AG08396 (cell line): ENCODE results near the gene PIK3C2A.
"Not testable (repeated sequence)": the region's sequence is repeated elsewhere in the genome, so short reads cannot be mapped to it uniquely, and the experiment has no call there.

Source experiments
- DNase-seq: peaks from one replicate; pipeline ENCODE4 v3.0.0; 2012; ENCODE audit warnings: low spot score, mixed read lengths

The PIK3C2A gene

GRCh38 chr11:17207317-17208256 lies at the start of gene PIK3C2A:
PIK3C2A (minus strand) TSS chr11:17207986; CDS start chr11:17169741, 38,245 bp downstream.
- peak; percentile 96 for DNase-seq

- DNase-seq = no peak
These were observed 49.4 kb upstream of the PIK3C2A start for GRCh38 chr11:17257196-17257595.

- DNase-seq = peak; percentile 54
These were observed 48.7 kb upstream of the PIK3C2A start for GRCh38 chr11:17256512-17256911.

- no peak for DNase-seq
These were observed 44.9 kb upstream of the PIK3C2A start for GRCh38 chr11:17252704-17253103.

- no peak for DNase-seq
These were observed 43.0 kb upstream of the PIK3C2A start for GRCh38 chr11:17250561-17251350.

GRCh38 chr11:17244046-17244445 lies 36.3 kb upstream of the PIK3C2A start:
- no peak for DNase-seq

- not testable (repeated sequence) for DNase-seq
These were observed 35.2 kb upstream of the PIK3C2A start for GRCh38 chr11:17242954-17243353.

- no peak for DNase-seq
These were observed 33.0 kb upstream of the PIK3C2A start for GRCh38 chr11:17240780-17241179.

GRCh38 chr11:17239927-17240326 lies 32.1 kb upstream of the PIK3C2A start:
- not testable (repeated sequence) for DNase-seq

GRCh38 chr11:17238377-17238776 lies 30.6 kb upstream of the PIK3C2A start:
- DNase-seq = no peak

- DNase-seq = no peak
These were observed 25.3 kb upstream of the PIK3C2A start for GRCh38 chr11:17233101-17233500.

GRCh38 chr11:17230867-17231851 lies 23.4 kb upstream of the PIK3C2A start:
- no peak for DNase-seq

GRCh38 chr11:17229481-17230152 lies 21.8 kb upstream of the PIK3C2A start:
- DNase-seq = no peak

GRCh38 chr11:17228186-17228925 lies 20.6 kb upstream of the PIK3C2A start:
- DNase-seq = not testable (repeated sequence)

- DNase-seq = no peak
These were observed 16.9 kb upstream of the PIK3C2A start for GRCh38 chr11:17224727-17225126.

- DNase-seq = peak; percentile 55
These were observed 14.2 kb upstream of the PIK3C2A start for GRCh38 chr11:17221968-17222367.

GRCh38 chr11:17219016-17219415 lies 11.2 kb upstream of the PIK3C2A start:
- no peak for DNase-seq

- DNase-seq = no peak
These were observed 10.6 kb upstream of the PIK3C2A start for GRCh38 chr11:17218403-17218802.

GRCh38 chr11:17217401-17217800 lies 9.6 kb upstream of the PIK3C2A start:
- DNase-seq = no peak

- DNase-seq = no peak
These were observed 6.6 kb upstream of the PIK3C2A start for GRCh38 chr11:17214338-17214737.
